ENCODE measurements around the gene KIF14. TPM values are rescaled to one million over a fixed set of nuclear protein-coding genes. Genes with fewer than 3 reads are reported as not detected.

KIF14 gene
- total and polyA plus RNA-seq, 2 of the 8 experiments (the other 6 are each of a cell fraction or from before 2014, with no cell fraction given) = 2.6 to 23.3 TPM

DNA sequence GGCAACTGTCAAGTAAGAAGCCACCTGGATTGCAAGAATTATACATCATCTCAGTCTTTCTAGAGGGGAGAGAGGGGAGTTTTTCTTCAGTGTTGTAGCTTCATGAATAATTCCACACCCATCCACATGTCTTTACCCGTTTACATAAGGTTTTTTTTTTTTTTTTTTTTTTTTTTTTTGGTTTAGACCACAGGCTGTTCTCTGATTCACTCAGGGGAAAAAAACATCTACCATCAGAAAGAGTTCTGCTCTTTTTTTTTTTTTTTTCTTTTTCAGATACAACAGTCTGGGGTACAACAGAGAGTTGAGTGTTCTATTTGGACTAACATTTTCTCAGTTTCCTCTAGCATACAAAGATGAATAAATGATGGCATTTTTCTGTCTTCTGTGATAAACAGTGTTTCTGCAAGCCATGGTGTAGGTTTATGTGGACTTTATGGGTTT, 4.9 kb upstream of the KIF14 start (continued):
- TF ChIP-seq, protein P1, sequence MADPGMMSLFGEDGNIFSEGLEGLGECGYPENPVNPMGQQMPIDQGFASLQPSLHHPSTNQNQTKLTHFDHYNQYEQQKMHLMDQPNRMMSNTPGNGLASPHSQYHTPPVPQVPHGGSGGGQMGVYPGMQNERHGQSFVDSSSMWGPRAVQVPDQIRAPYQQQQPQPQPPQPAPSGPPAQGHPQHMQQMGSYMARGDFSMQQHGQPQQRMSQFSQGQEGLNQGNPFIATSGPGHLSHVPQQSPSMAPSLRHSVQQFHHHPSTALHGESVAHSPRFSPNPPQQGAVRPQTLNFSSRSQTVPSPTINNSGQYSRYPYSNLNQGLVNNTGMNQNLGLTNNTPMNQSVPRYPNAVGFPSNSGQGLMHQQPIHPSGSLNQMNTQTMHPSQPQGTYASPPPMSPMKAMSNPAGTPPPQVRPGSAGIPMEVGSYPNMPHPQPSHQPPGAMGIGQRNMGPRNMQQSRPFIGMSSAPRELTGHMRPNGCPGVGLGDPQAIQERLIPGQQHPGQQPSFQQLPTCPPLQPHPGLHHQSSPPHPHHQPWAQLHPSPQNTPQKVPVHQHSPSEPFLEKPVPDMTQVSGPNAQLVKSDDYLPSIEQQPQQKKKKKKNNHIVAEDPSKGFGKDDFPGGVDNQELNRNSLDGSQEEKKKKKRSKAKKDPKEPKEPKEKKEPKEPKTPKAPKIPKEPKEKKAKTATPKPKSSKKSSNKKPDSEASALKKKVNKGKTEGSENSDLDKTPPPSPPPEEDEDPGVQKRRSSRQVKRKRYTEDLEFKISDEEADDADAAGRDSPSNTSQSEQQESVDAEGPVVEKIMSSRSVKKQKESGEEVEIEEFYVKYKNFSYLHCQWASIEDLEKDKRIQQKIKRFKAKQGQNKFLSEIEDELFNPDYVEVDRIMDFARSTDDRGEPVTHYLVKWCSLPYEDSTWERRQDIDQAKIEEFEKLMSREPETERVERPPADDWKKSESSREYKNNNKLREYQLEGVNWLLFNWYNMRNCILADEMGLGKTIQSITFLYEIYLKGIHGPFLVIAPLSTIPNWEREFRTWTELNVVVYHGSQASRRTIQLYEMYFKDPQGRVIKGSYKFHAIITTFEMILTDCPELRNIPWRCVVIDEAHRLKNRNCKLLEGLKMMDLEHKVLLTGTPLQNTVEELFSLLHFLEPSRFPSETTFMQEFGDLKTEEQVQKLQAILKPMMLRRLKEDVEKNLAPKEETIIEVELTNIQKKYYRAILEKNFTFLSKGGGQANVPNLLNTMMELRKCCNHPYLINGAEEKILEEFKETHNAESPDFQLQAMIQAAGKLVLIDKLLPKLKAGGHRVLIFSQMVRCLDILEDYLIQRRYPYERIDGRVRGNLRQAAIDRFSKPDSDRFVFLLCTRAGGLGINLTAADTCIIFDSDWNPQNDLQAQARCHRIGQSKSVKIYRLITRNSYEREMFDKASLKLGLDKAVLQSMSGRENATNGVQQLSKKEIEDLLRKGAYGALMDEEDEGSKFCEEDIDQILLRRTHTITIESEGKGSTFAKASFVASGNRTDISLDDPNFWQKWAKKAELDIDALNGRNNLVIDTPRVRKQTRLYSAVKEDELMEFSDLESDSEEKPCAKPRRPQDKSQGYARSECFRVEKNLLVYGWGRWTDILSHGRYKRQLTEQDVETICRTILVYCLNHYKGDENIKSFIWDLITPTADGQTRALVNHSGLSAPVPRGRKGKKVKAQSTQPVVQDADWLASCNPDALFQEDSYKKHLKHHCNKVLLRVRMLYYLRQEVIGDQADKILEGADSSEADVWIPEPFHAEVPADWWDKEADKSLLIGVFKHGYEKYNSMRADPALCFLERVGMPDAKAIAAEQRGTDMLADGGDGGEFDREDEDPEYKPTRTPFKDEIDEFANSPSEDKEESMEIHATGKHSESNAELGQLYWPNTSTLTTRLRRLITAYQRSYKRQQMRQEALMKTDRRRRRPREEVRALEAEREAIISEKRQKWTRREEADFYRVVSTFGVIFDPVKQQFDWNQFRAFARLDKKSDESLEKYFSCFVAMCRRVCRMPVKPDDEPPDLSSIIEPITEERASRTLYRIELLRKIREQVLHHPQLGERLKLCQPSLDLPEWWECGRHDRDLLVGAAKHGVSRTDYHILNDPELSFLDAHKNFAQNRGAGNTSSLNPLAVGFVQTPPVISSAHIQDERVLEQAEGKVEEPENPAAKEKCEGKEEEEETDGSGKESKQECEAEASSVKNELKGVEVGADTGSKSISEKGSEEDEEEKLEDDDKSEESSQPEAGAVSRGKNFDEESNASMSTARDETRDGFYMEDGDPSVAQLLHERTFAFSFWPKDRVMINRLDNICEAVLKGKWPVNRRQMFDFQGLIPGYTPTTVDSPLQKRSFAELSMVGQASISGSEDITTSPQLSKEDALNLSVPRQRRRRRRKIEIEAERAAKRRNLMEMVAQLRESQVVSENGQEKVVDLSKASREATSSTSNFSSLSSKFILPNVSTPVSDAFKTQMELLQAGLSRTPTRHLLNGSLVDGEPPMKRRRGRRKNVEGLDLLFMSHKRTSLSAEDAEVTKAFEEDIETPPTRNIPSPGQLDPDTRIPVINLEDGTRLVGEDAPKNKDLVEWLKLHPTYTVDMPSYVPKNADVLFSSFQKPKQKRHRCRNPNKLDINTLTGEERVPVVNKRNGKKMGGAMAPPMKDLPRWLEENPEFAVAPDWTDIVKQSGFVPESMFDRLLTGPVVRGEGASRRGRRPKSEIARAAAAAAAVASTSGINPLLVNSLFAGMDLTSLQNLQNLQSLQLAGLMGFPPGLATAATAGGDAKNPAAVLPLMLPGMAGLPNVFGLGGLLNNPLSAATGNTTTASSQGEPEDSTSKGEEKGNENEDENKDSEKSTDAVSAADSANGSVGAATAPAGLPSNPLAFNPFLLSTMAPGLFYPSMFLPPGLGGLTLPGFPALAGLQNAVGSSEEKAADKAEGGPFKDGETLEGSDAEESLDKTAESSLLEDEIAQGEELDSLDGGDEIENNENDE (IDR thresholded peaks at IDR 0.05; ENCODE audit: insufficient replicate concordance, low read length) = no peak
- no peak for TF ChIP-seq SAP30 (IDR thresholded peaks at IDR 0.05; ENCODE audit: insufficient read depth, insufficient replicate concordance, low read length)
- no peak for TF ChIP-seq SP4 (IDR thresholded peaks at IDR 0.05; ENCODE audit: low read length)
- TF ChIP-seq SP2 (IDR thresholded peaks at IDR 0.05; ENCODE audit: low read length) = no peak
- TF ChIP-seq KDM5A (IDR thresholded peaks at IDR 0.05; ENCODE audit: low read length) = no peak

Data from H1 (cell line).